ENCODE results near the gene S100Z. TPM values are rescaled to one million over a fixed set of nuclear protein-coding genes. Genes with fewer than 3 reads are reported as not detected.
A peak's percentile ranks its signal among the peaks of the same experiment; 100 is the strongest.

The S100Z gene
- total and polyA plus RNA-seq, 9 of the 15 experiments (the other 6 are each of a cell fraction or from before 2014, with no cell fraction given): 0.15 to 0.42 (median 0.20) TPM; not detected in 6

DNA sequence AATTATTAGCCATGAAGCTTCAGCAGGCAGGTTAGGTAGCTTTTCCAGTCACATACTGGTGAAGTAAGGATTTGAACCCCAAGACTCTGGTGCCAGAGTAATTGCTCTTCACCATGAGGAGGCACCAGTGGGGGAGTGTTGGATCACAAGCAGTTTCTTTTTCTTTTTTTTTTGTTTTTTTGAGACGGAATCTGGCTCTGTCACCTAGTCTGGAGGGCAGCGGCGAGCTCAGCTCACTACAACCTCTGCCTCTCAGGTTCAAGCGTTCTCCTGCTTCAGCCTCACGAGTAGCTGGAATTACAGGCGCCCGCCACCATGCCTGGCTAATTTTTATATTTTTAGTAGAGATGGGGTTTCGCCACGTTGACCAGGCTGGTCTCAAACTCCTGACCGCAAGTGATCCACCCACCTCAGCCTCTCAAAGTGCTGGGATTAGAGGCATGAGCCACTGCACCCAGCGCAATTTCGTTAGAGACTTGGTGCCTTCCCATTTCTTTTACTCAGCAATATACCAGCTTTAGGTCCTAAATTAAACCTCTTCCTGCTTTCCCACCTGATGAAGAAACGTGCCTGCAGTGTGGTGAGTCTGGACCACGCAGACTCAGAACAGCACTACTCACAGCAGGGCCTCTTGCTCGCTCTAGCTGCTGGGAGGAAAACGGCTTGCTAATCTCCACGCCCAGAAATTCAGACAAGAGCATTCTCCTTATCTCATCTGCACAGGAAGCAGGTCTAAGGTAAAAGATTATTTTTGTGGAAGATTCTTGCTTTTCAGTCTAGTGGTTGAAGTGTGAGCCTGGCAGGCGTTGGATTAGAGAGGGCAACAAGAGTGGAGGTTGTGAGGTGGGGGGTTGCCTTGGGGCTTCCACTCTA lies at the start of gene S100Z (continued):
- TF ChIP-seq CREB3L1 (IDR thresholded peaks at IDR 0.05; ENCODE audit: borderline replicate concordance, low read depth) (peak; percentile 74; the same call in 1 of the 2 replicates), DIDO1 (tag; IDR thresholded peaks at IDR 0.05; ENCODE audit: low read depth) (no peak), ZNF668 (CRISPR knock-in tag; IDR thresholded peaks at IDR 0.05) (no peak), FIP1L1 (IDR thresholded peaks at IDR 0.05; ENCODE audit: low read depth, low read length, poor library complexity, severe bottlenecking) (no peak), ZBTB33 (CRISPR knock-in tag; IDR thresholded peaks at IDR 0.05) (peak; percentile 57; the same call in 1 of the 2 replicates), HDAC3 (IDR thresholded peaks at IDR 0.05; ENCODE audit: borderline replicate concordance, partially characterized antibody) (peak; percentile 78), CREB1 (IDR thresholded peaks at IDR 0.05) (peak; percentile 40), CREB1 (CRISPR knock-in tag; IDR thresholded peaks at IDR 0.05) (no peak), ZBTB17 (CRISPR knock-in tag; IDR thresholded peaks at IDR 0.05) (no peak), SAFB (IDR thresholded peaks at IDR 0.05; ENCODE audit: borderline replicate concordance, low read depth, low read length) (no peak), PRMT5 (CRISPR knock-in tag; IDR thresholded peaks at IDR 0.05) (no peak), RBBP5 (IDR thresholded peaks at IDR 0.05; ENCODE audit: borderline replicate concordance, insufficient read depth, low read length, poor library complexity, severe bottlenecking) (no peak), KAT7 (CRISPR knock-in tag; IDR thresholded peaks at IDR 0.05; ENCODE audit: borderline replicate concordance) (no peak), FOXA1 (IDR thresholded peaks at IDR 0.05; ENCODE audit: borderline replicate concordance) (no peak), ESRRB (CRISPR knock-in tag; IDR thresholded peaks at IDR 0.05; ENCODE audit: borderline replicate concordance) (no peak), ATF7 (IDR thresholded peaks at IDR 0.05) (peak; percentile 57), RBM34 (IDR thresholded peaks at IDR 0.05; ENCODE audit: borderline replicate concordance, insufficient read depth, low read length) (no peak)
- TF ChIP-seq, protein P1, sequence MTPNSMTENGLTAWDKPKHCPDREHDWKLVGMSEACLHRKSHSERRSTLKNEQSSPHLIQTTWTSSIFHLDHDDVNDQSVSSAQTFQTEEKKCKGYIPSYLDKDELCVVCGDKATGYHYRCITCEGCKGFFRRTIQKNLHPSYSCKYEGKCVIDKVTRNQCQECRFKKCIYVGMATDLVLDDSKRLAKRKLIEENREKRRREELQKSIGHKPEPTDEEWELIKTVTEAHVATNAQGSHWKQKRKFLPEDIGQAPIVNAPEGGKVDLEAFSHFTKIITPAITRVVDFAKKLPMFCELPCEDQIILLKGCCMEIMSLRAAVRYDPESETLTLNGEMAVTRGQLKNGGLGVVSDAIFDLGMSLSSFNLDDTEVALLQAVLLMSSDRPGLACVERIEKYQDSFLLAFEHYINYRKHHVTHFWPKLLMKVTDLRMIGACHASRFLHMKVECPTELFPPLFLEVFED (CRISPR knock-in tag; conservative IDR thresholded peaks at IDR 0.05): no peak
- TF ChIP-seq, protein P2, sequence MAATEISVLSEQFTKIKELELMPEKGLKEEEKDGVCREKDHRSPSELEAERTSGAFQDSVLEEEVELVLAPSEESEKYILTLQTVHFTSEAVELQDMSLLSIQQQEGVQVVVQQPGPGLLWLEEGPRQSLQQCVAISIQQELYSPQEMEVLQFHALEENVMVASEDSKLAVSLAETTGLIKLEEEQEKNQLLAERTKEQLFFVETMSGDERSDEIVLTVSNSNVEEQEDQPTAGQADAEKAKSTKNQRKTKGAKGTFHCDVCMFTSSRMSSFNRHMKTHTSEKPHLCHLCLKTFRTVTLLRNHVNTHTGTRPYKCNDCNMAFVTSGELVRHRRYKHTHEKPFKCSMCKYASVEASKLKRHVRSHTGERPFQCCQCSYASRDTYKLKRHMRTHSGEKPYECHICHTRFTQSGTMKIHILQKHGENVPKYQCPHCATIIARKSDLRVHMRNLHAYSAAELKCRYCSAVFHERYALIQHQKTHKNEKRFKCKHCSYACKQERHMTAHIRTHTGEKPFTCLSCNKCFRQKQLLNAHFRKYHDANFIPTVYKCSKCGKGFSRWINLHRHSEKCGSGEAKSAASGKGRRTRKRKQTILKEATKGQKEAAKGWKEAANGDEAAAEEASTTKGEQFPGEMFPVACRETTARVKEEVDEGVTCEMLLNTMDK (IDR thresholded peaks at IDR 0.05; ENCODE audit: borderline replicate concordance, insufficient read depth, low read depth, low read length, poor library complexity, severe bottlenecking): no peak
